HEK293 (cell line): ENCODE measurements around the gene BBOF1.

Experiments used
- CTCF ChIA-PET: fragments of 350-600 bp; formaldehyde crosslinking; extraction: SDS; loops from one replicate; lab custom pipeline; 2021; ENCODE audit warnings: antibody characterized with exemption; lab: Yijun Ruan, JAX
- POLR2A ChIA-PET: fragments of 300-600 bp; formaldehyde crosslinking; extraction: SDS; loops from one replicate; lab custom pipeline; 2020; ENCODE audit warnings: antibody characterized with exemption, inconsistent platforms; lab: Yijun Ruan, JAX
- H3K27ac ChIP-seq: fragments of 200-500 bp; sonication (Bioruptor generic); 2 replicates; pipeline ENCODE4 v1.5.1; 2014; ENCODE audit warnings: low read depth, low read length, control low read depth, inconsistent platforms; ENCODE audit errors: extremely low read depth
- H3K36me3 ChIP-seq, 2 experiments: fragments of 200-500 bp in 1 of 2; sonication (Bioruptor generic) in 1 of 2; 1 replicate in 1 of 2; 2 replicates in 1 of 2; pipeline ENCODE4 v1.5.1; 2014 to 2017; ENCODE audit warnings: inconsistent platforms in 2 of 2, low read length in 2 of 2; ENCODE audit not compliant: control insufficient read depth in 2 of 2, insufficient read depth in 1 of 2
- H3K4me1 ChIP-seq: fragments of 200-500 bp; sonication (Bioruptor generic); 2 replicates; pipeline ENCODE4 v1.5.1; 2014; ENCODE audit warnings: mild to moderate bottlenecking, low read length, inconsistent platforms; ENCODE audit not compliant: control insufficient read depth, insufficient read depth
- H3K4me3 ChIP-seq: 2 replicates; pipeline ENCODE4 v1.5.1; 2011; ENCODE audit warnings: low read depth, mild to moderate bottlenecking, control low read depth, low read length, moderate library complexity
- H3K9me3 ChIP-seq: fragments of 200-500 bp; sonication (Bioruptor generic); 2 replicates; pipeline ENCODE4 v1.5.1; 2014; ENCODE audit warnings: low read depth, low read length, inconsistent platforms; ENCODE audit not compliant: control insufficient read depth, insufficient read depth
- FEZF1 ChIP-seq: fragments of 450-650 bp; formaldehyde crosslinking; IDR thresholded peaks from 2 replicates; pipeline ENCODE4 v1.5.1; 2016; ENCODE audit warnings: missing biosample characterization, missing genetic modification characterization
- IKZF3 ChIP-seq: fragments of 450-650 bp; IDR thresholded peaks from 2 replicates; pipeline ENCODE4 v1.5.0; 2018; ENCODE audit warnings: missing biosample characterization, mild to moderate bottlenecking, missing genetic modification characterization, moderate library complexity
- OSR2 ChIP-seq: fragments of 450-650 bp; formaldehyde crosslinking; IDR thresholded peaks from 2 replicates; pipeline ENCODE4 v1.5.1; 2016; ENCODE audit warnings: missing biosample characterization, missing genetic modification characterization
- SETDB1 ChIP-seq: IDR thresholded peaks from one replicate; pipeline ENCODE4 v1.6.1; 2017; ENCODE audit warnings: mild to moderate bottlenecking, low read length, moderate library complexity, mixed read lengths; ENCODE audit not compliant: insufficient read length
- ZBTB7A ChIP-seq: fragments of 450-650 bp; formaldehyde crosslinking; IDR thresholded peaks from 2 replicates; pipeline ENCODE4 v1.5.1; 2016; ENCODE audit warnings: low read depth, missing biosample characterization, missing genetic modification characterization
- ZNF121 ChIP-seq: fragments of 450-650 bp; formaldehyde crosslinking; IDR thresholded peaks from 2 replicates; pipeline ENCODE4 v1.5.1; 2016; ENCODE audit warnings: missing biosample characterization, missing genetic modification characterization
- ZNF184 ChIP-seq: fragments of 450-650 bp; IDR thresholded peaks from 2 replicates; pipeline ENCODE4 v1.5.1; 2018; ENCODE audit warnings: missing biosample characterization, mild to moderate bottlenecking, missing genetic modification characterization
- ZNF214 ChIP-seq: fragments of 450-650 bp; formaldehyde crosslinking; IDR thresholded peaks from 2 replicates; pipeline ENCODE4 v1.5.1; 2017; ENCODE audit warnings: missing biosample characterization, mild to moderate bottlenecking, missing genetic modification characterization, borderline replicate concordance
- ZNF223 ChIP-seq: fragments of 450-650 bp; formaldehyde crosslinking; IDR thresholded peaks from 2 replicates; pipeline ENCODE4 v1.5.1; 2016; ENCODE audit warnings: missing biosample characterization, missing genetic modification characterization
- ZNF248 ChIP-seq: fragments of 450-650 bp; formaldehyde crosslinking; IDR thresholded peaks from 2 replicates; pipeline ENCODE4 v1.5.1; 2017; ENCODE audit warnings: missing biosample characterization, missing genetic modification characterization
- ZNF324 ChIP-seq: fragments of 450-650 bp; formaldehyde crosslinking; IDR thresholded peaks from 2 replicates; pipeline ENCODE4 v1.5.1; 2016; ENCODE audit warnings: missing biosample characterization, missing genetic modification characterization
- ZNF391 ChIP-seq: fragments of 450-650 bp; formaldehyde crosslinking; IDR thresholded peaks from 2 replicates; pipeline ENCODE4 v1.5.1; 2016; ENCODE audit warnings: low read depth, missing biosample characterization, missing genetic modification characterization, borderline replicate concordance
- ZNF521 ChIP-seq: fragments of 450-650 bp; formaldehyde crosslinking; IDR thresholded peaks from 2 replicates; pipeline ENCODE4 v1.5.1; 2017; ENCODE audit warnings: missing biosample characterization, mild to moderate bottlenecking, missing genetic modification characterization
- ZNF529 ChIP-seq: fragments of 450-650 bp; formaldehyde crosslinking; IDR thresholded peaks from 2 replicates; pipeline ENCODE4 v1.5.1; 2017; ENCODE audit warnings: missing genetic modification characterization, missing biosample characterization; ENCODE audit not compliant: insufficient replicate concordance
- ZNF530 ChIP-seq: fragments of 450-650 bp; formaldehyde crosslinking; IDR thresholded peaks from 2 replicates; pipeline ENCODE4 v1.5.1; 2016; ENCODE audit warnings: low read depth, missing biosample characterization, missing genetic modification characterization
- ZNF555 ChIP-seq: fragments of 450-650 bp; formaldehyde crosslinking; conservative IDR thresholded peaks from 2 replicates; pipeline ENCODE4 v1.5.1; 2017; ENCODE audit warnings: missing biosample characterization, mild to moderate bottlenecking, missing genetic modification characterization, inconsistent platforms
- ZNF558 ChIP-seq: fragments of 450-650 bp; formaldehyde crosslinking; IDR thresholded peaks from 2 replicates; pipeline ENCODE4 v1.5.1; 2016; ENCODE audit warnings: missing biosample characterization, missing genetic modification characterization
- ZNF561 ChIP-seq: fragments of 450-650 bp; IDR thresholded peaks from 2 replicates; pipeline ENCODE4 v1.5.1; 2018; ENCODE audit warnings: missing biosample characterization, missing genetic modification characterization, borderline replicate concordance
- ZNF621 ChIP-seq: fragments of 450-650 bp; formaldehyde crosslinking; IDR thresholded peaks from 2 replicates; pipeline ENCODE4 v1.5.1; 2017; ENCODE audit warnings: missing biosample characterization, missing genetic modification characterization
- TF ChIP-seq, protein P1 (sequence below): fragments of 450-650 bp; formaldehyde crosslinking; IDR thresholded peaks from 2 replicates; pipeline ENCODE4 v1.5.1; 2017; ENCODE audit warnings: missing biosample characterization, missing genetic modification characterization

BBOF1 gene

GRCh38 chr14:74014299-74014698 lies 4.8 kb upstream of the BBOF1 start:
- TF ChIP-seq ZNF558, result no peak
- TF ChIP-seq ZNF324 (tag by site-specific recombination), result no peak
- no peak for TF ChIP-seq ZNF561 (tag by site-specific recombination)
- no peaks in the 10 kb centered on the region for H3K4me1 ChIP-seq
- peaks cover 11 to 16% of the 10 kb centered on the region in 2 experiments; a peak in 2 of 3 replicates for H3K36me3 ChIP-seq
- H3K9me3 ChIP-seq, result no peaks in the 10 kb centered on the region
- POLR2A ChIA-PET, result no interaction called here
- CTCF ChIA-PET, result interaction anchor here (0.7 kb wide), 1 partner anchor 956 kb away, joined by 4 read pairs; no protein-coding TSS in a partner anchor
- no peak overlapping the region for H3K27ac ChIP-seq
- no peak overlapping the region for H3K4me3 ChIP-seq

GRCh38 chr14:74015176-74015575 lies 4.0 kb upstream of the BBOF1 start:
- Histone ChIP-seq H3K27ac (no peak overlapping the region), H3K4me3 (no peak overlapping the region), H3K9me3 (no peaks in the 10 kb centered on the region), H3K36me3 (peaks cover 11 to 16% of the 10 kb centered on the region in 2 experiments; a peak in 2 of 3 replicates)
- POLR2A ChIA-PET, result no interaction called here
- TF ChIP-seq ZNF621 (tag by site-specific recombination), result no peak
- no peak for TF ChIP-seq ZNF555
- TF ChIP-seq ZNF521, result no peak
- no peak for TF ChIP-seq SETDB1
- no peak for TF ChIP-seq ZNF121 (tag by site-specific recombination)
- TF ChIP-seq ZNF223 (tag by site-specific recombination), result no peak
- no peak for TF ChIP-seq ZNF391 (tag by site-specific recombination)
- TF ChIP-seq ZBTB7A (tag by site-specific recombination), result no peak
- no peak for TF ChIP-seq FEZF1 (tag by site-specific recombination)
- TF ChIP-seq ZNF248 (tag by site-specific recombination), result no peak
- no peak for TF ChIP-seq ZNF530 (tag by site-specific recombination)
- TF ChIP-seq, protein P1, sequence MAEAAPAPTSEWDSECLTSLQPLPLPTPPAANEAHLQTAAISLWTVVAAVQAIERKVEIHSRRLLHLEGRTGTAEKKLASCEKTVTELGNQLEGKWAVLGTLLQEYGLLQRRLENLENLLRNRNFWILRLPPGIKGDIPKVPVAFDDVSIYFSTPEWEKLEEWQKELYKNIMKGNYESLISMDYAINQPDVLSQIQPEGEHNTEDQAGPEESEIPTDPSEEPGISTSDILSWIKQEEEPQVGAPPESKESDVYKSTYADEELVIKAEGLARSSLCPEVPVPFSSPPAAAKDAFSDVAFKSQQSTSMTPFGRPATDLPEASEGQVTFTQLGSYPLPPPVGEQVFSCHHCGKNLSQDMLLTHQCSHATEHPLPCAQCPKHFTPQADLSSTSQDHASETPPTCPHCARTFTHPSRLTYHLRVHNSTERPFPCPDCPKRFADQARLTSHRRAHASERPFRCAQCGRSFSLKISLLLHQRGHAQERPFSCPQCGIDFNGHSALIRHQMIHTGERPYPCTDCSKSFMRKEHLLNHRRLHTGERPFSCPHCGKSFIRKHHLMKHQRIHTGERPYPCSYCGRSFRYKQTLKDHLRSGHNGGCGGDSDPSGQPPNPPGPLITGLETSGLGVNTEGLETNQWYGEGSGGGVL (tag by site-specific recombination), result no peak
- TF ChIP-seq ZNF529 (tag by site-specific recombination), result no peak
- TF ChIP-seq IKZF3 (tag by site-specific recombination), result no peak
- no peak for TF ChIP-seq ZNF214 (tag by site-specific recombination)
- TF ChIP-seq ZNF558, result no peak
- no peak for TF ChIP-seq ZNF184 (tag by site-specific recombination)
- TF ChIP-seq, all 188 proteins: peak for 0
- H3K4me1 ChIP-seq, result 0 out of 2 replicates have a peak, but pooled peaks cover 2% of the 10 kb centered on the region
- CTCF ChIA-PET, result interaction anchor here (0.7 kb wide), 1 partner anchor 957 kb away, joined by 4 read pairs; no protein-coding TSS in a partner anchor

GRCh38 chr14:74015963-74016362 lies 3.2 kb upstream of the BBOF1 start:
- POLR2A ChIA-PET, result no interaction called here

More at GRCh38 chr14:74015963-74016362, 3.2 kb upstream of the BBOF1 start:
- TF ChIP-seq OSR2 (tag by site-specific recombination), result no peak
- TF ChIP-seq ZNF391 (tag by site-specific recombination), result no peak
- H3K27ac ChIP-seq, result no peak overlapping the region
- CTCF ChIA-PET, result interaction anchor here (0.6 kb wide), 1 partner anchor 470 kb away, joined by 4 read pairs; no protein-coding TSS in a partner anchor
- no peak overlapping the region for H3K4me3 ChIP-seq
- H3K36me3 ChIP-seq, result peaks cover 9 to 11% of the 10 kb centered on the region in 2 experiments; a peak in 2 of 3 replicates
- no peaks in the 10 kb centered on the region for H3K9me3 ChIP-seq
- H3K4me1 ChIP-seq, result 0 out of 2 replicates have a peak, but pooled peaks cover 2% of the 10 kb centered on the region
